ENCODE data around the gene SLC30A4.

The SLC30A4 gene

DNA sequence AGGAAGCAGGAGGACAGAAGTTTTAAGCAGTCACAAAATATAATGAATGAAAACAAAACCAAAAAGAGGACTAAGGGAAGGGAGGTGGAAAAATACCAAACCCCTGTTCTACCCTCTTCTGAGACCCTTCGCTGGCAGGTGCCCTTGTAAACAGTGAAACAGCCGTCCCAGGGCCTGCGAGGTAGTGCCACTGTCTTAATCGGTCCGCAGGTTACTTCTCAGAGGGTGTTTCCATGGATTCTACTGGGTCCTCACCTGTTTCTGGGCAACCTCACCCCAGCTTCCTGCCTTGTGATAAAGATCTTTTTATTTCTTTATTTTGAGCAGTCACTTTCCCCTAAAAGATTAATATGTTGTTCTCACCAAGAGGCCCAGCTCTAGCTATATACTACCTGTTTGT, 65.3 kb downstream of the SLC30A4 start:
- DNase-seq (ENCODE audit: low spot score), result peak; percentile 50
- in situ Hi-C loops (cut with MboI; ENCODE audit: low sequenced_read_pairs, unreplicated experiment), result loop anchor here (10.0 kb wide), 1 partner anchor 158 kb away; no protein-coding TSS in a partner anchor
- TF ChIP-seq, protein P1, sequence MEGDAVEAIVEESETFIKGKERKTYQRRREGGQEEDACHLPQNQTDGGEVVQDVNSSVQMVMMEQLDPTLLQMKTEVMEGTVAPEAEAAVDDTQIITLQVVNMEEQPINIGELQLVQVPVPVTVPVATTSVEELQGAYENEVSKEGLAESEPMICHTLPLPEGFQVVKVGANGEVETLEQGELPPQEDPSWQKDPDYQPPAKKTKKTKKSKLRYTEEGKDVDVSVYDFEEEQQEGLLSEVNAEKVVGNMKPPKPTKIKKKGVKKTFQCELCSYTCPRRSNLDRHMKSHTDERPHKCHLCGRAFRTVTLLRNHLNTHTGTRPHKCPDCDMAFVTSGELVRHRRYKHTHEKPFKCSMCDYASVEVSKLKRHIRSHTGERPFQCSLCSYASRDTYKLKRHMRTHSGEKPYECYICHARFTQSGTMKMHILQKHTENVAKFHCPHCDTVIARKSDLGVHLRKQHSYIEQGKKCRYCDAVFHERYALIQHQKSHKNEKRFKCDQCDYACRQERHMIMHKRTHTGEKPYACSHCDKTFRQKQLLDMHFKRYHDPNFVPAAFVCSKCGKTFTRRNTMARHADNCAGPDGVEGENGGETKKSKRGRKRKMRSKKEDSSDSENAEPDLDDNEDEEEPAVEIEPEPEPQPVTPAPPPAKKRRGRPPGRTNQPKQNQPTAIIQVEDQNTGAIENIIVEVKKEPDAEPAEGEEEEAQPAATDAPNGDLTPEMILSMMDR (IDR thresholded peaks at IDR 0.05; ENCODE audit: borderline replicate concordance, control extremely low read depth, extremely low read depth, insufficient read depth, missing control alignments), result no peak

DNA sequence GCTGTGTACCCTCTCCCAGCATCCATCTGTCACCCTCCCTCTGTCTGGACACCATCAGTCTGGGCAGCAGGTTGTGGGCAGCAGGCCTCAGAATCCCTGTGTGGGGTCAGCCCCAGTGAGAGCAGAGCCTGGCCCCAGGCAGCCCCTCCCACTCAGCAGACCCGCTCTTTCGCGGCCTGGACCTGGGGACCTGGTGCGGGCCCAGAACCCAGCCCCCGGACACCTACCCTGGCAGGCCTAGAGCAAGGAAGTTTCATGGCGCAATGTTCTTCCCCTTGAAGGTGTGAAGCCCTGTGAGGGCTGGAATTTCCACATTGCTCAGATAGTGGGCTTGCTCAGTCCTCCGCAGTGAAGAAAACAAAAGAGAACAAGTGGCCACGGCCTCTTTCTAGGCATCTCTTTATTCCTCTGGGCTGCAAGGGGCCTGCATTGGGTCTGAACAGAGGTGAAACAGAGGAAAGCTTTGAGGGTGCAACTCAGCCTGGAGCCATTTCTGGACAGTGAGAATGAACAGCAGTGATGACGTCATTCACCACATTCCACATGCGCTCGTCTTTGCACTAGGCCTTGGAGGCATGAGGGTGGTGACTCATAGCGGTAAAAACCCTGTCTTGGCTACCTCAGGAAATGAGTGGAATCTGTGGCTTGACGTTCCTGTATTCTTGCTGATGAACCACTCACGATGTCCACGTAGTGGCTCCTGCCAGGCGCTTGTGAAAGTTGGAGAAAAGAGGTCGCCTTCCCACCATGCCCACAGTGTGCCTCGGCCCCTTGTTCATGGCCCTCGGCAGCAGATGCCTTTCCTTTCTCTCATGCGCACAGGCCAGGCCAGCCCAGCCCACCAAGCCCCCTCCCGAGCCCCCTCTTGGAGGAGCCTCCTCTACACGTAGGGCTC, 66.1 kb downstream of the SLC30A4 start:
- TF ChIP-seq, protein P1 (IDR thresholded peaks at IDR 0.05; ENCODE audit: borderline replicate concordance, control extremely low read depth, extremely low read depth, insufficient read depth, missing control alignments), result no peak
- peak; percentile 61 for DNase-seq (ENCODE audit: low spot score)
- in situ Hi-C loops (cut with MboI; ENCODE audit: low sequenced_read_pairs, unreplicated experiment), result loop anchor here (10.0 kb wide), 1 partner anchor 158 kb away; no protein-coding TSS in a partner anchor

DNA sequence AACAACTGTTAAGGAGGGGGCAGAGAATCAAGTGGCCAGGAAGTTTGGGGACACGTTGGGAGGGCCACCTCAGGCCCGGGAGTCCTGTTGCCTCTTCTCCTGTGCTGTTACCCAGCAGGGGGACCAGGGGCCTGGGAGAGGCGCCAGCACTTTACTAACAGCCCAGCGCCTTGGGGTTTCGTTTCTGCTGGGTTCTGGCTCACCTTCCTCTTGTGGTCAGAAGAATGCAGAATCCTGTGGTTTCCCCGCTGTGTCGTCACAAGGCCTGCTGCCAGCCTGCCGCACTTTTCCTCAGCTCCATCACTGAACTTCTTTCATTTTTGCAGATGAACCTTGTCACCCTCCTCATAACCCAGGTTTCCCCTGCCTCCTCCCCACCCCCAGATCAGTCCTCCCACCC, 67.7 kb downstream of the SLC30A4 start:
- in situ Hi-C loops (cut with MboI; ENCODE audit: low sequenced_read_pairs, unreplicated experiment), result loop anchor here (10.0 kb wide), 1 partner anchor 160 kb away; no protein-coding TSS in a partner anchor
- TF ChIP-seq, protein P1 (IDR thresholded peaks at IDR 0.05; ENCODE audit: borderline replicate concordance, control extremely low read depth, extremely low read depth, insufficient read depth, missing control alignments), result no peak

GRCh38 chr15:45451265-45451664, 71.3 kb downstream of the SLC30A4 start:
- DNase-seq (ENCODE audit: low spot score), result no peak
- in situ Hi-C loops (cut with MboI; ENCODE audit: low sequenced_read_pairs, unreplicated experiment), result loop anchor here (10.0 kb wide), 1 partner anchor 164 kb away; no protein-coding TSS in a partner anchor
- TF ChIP-seq, protein P1 (IDR thresholded peaks at IDR 0.05; ENCODE audit: borderline replicate concordance, control extremely low read depth, extremely low read depth, insufficient read depth, missing control alignments), result no peak

More for the DNA sequence above, 67.7 kb downstream of the SLC30A4 start:
- DNase-seq (ENCODE audit: low spot score), result peak; percentile 68

GRCh38 chr15:45449916-45450867, 72.4 kb downstream of the SLC30A4 start:
- TF ChIP-seq, protein P1 (IDR thresholded peaks at IDR 0.05; ENCODE audit: borderline replicate concordance, control extremely low read depth, extremely low read depth, insufficient read depth, missing control alignments), result no peak
- in situ Hi-C loops (cut with MboI; ENCODE audit: low sequenced_read_pairs, unreplicated experiment), result loop anchor here (10.0 kb wide), 1 partner anchor 165 kb away; no protein-coding TSS in a partner anchor
- no peak for DNase-seq (ENCODE audit: low spot score)

DNA sequence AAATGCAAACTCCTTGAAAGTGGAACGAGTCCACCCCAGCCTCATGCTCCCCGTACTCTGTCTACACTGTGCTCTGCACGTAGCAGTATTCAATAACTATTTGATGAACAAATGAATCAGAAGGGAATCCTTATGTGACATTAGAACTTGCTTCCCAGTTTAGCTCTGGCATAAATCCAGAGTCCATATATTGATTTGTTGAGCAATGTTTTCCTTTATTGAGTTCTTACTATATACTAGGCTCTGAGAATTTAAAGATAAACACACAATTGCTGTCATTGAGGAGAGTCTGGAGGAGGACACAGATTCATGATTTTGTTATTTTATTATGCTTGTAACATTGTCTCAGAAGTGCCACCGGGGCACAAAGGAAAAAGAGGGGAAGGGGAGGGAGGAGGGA, 73.2 kb downstream of the SLC30A4 start:
- TF ChIP-seq, protein P1 (IDR thresholded peaks at IDR 0.05; ENCODE audit: borderline replicate concordance, control extremely low read depth, extremely low read depth, insufficient read depth, missing control alignments), result no peak
- in situ Hi-C loops (cut with MboI; ENCODE audit: low sequenced_read_pairs, unreplicated experiment), result no loop called here
- DNase-seq (ENCODE audit: low spot score), result no peak

Measured in GM13976 (cell line).